Stimulated activated CD4-positive, alpha-beta T cell treated with anti-CD3 and anti-CD28 coated beads, Interleukin-4, amount 100 ng/mL, for 4 hours (primary cell): Measurements from ENCODE around the gene CHODL.

Experiments used
- DNase-seq, 2 experiments: peaks; one replicate each; pipeline ENCODE4 v3.0.0-alpha.2; 2020

Gene CHODL

DNA sequence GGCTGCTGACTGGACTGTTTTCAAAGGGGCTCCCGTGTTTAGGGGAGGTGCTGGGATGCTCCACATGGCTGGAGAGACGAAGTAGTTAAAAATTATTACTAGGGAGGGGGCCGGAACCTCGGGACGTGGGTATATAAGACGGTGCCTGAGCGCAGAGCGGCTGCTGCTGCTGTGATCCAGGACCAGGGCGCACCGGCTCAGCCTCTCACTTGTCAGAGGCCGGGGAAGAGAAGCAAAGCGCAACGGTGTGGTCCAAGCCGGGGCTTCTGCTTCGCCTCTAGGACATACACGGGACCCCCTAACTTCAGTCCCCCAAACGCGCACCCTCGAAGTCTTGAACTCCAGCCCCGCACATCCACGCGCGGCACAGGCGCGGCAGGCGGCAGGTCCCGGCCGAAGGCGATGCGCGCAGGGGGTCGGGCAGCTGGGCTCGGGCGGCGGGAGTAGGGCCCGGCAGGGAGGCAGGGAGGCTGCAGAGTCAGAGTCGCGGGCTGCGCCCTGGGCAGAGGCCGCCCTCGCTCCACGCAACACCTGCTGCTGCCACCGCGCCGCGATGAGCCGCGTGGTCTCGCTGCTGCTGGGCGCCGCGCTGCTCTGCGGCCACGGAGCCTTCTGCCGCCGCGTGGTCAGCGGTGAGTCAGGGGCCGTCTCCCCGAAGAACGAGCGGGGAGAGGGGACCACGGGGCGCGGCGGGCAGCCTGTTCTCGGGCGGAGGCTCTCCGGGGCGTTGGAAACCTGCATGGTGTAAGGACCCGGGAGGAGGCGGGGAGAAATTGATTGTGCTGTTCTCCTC is at the start of gene CHODL:
Gene CHODL, plus strand, starts transcription at position 163 of the 793 bp plus-strand sequence. Its CDS starts 391 bp downstream, at position 554.
- DNase-seq, result no peak

- DNase-seq, result no peak
Measured at GRCh38 chr21:18204931-18205330, 39.7 kb upstream of the CHODL start.

GRCh38 chr21:18218331-18218730 is 26.3 kb upstream of the CHODL start:
- DNase-seq, result no peak

- no peak for DNase-seq
Measured at GRCh38 chr21:18220498-18220897, 24.1 kb upstream of the CHODL start.

DNA sequence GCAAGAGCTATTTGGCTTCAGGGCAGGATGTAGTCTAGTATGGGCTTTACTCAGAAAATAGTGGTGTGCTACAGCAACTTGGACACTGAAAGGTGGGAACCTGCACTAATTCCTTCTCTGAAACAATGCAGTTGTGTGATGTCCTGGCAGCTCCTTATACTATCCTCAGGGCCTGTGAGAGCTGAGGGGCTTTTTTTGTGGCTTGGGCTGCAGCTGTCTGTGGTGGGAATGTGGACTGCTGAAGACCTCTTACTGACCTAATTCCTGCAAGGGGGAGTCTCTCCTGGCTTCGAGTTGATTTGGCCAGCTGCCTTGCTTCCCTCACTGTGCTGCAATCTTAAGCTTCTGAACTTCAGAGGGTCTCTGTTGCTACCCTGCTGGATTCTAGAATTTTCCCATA is 22.3 kb upstream of the CHODL start:
- DNase-seq, result no peak

GRCh38 chr21:18228060-18228739 is 16.4 kb upstream of the CHODL start:
- no peak for DNase-seq

- DNase-seq, result no peak
Measured at GRCh38 chr21:18235545-18235944, 9.1 kb upstream of the CHODL start.

GRCh38 chr21:18245464-18245967 is 883 bp downstream of the CHODL start:
- no peak for DNase-seq

GRCh38 chr21:18248171-18248570 is 3.5 kb downstream of the CHODL start:
- no peak for DNase-seq

- DNase-seq, result no peak
Measured at GRCh38 chr21:18249672-18250071, 5.0 kb downstream of the CHODL start.

GRCh38 chr21:18251065-18251464 is 6.4 kb downstream of the CHODL start:
- no peak for DNase-seq

DNA sequence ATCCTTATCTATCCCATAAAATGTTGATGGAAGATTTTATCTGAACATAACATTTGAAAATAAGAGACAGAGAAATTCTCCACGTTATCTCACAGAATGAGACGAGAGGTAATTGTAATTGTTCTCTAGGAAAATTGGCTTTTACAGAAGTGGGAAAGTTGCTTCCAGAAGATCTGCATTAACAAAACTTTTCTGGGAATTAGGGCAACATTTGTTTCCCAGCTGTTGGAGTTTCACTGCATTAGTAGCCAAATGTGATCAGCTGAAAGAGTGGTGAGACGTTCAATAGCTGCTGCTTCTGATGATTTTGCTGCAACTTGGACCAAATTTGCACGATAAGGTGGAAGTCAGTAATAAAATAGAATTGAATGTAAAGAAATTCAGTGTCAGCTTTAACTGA is 7.6 kb downstream of the CHODL start:
- no peak for DNase-seq

- no peak for DNase-seq
Measured at GRCh38 chr21:18252680-18253079, 8.0 kb downstream of the CHODL start.

GRCh38 chr21:18253221-18253620 is 8.6 kb downstream of the CHODL start:
- DNase-seq, result no peak

- no peak for DNase-seq
Measured at GRCh38 chr21:18253799-18254198, 9.2 kb downstream of the CHODL start.

DNA sequence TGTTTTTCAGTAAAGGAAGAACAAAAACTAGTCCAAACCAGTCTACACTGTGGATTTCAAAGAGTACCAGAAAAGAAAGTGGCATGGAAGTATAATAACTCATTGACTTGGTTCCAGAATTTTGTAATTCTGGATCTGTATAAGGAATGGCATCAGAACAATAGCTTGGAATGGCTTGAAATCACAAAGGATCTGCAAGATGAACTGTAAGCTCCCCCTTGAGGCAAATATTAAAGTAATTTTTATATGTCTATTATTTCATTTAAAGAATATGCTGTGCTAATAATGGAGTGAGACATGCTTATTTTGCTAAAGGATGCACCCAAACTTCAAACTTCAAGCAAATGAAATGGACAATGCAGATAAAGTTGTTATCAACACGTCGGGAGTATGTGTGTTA is 21.3 kb downstream of the CHODL start:
- no peak for DNase-seq

DNA sequence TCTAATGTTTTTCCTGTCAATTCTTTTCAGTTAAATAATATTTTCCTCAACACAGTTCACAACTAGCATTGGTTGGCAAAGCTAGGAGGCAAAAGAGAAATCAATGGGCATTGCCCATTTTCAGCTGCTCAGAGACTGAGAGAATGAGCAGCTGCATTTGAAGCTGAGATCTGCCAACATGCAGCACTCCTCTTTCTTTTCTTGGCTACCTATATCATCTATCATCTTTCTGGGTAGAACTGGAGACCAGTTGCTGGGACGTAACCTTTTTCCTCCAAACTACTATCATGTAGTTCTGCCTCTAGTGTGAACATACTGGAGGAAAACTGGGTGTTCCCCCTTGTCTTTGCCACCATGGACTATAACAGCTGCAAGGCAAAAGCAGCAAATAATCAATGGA is 22.9 kb downstream of the CHODL start:
- no peak for DNase-seq

- DNase-seq, result no peak
Measured at GRCh38 chr21:18268906-18269305, 24.3 kb downstream of the CHODL start.

DNA sequence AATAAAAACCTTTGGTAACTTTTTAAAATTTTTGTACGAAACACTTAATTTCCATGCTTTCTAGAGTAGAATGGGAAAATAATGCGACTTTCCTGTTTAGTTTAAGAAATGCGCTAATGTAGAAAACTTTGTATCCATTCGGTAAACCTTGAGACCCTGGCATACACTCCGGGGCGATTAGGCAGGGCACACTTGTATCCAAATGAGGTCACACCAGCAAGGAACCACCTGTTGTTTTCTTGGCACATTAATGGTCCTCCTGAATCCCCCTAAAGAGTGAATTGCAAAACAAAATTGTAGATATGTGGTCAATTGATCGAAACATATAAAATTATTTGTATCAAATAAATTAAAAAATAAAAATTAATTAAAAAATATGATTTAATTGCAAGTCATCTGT is 25.2 kb downstream of the CHODL start:
- no peak for DNase-seq

GRCh38 chr21:18273400-18273799 is 28.8 kb downstream of the CHODL start:
- DNase-seq, result no peak

- DNase-seq, result no peak
Measured at GRCh38 chr21:18274370-18274769, 29.7 kb downstream of the CHODL start.

- no peak for DNase-seq
Measured at GRCh38 chr21:18275781-18276180, 31.1 kb downstream of the CHODL start.

DNA sequence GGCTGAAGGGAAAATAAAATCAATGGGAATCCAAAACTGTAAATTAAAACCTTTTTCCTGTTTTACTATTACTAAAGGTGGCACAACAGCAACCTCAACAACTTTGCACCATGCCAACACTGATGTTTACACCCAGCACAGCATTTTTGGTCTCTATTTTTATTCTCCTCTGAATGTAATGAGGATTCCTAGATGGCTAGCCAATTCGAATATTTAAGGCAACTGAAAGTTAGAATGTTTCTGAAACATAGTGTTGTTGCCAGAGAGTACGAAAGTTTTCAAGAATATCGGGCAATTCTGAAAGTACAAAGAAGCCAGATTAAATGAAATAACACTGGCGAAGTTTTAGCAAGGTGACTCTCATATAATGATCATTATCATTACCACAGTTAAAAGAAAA is 40.7 kb downstream of the CHODL start:
- DNase-seq, result no peak

DNA sequence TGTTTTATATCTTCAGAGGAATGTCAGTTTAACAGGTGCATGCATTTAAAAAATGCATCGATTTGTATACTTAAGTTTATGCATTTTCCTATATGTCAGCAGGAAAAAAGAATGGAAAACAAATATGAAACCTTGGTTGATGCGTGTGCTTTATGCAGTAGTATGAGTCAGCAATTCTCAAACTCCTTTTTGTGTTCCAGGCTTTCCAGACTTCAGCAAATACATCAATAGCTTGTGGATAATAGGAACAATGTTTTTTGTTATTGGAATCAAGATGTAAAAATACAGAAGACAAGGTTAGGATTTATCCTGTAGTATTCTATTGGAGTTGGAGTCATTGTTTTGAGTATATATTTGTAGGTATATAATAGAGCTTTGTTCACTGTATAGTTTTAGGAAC is 45.2 kb downstream of the CHODL start:
- DNase-seq, result no peak
